ENCODE data around the gene ATP11B.

The ATP11B gene

DNA sequence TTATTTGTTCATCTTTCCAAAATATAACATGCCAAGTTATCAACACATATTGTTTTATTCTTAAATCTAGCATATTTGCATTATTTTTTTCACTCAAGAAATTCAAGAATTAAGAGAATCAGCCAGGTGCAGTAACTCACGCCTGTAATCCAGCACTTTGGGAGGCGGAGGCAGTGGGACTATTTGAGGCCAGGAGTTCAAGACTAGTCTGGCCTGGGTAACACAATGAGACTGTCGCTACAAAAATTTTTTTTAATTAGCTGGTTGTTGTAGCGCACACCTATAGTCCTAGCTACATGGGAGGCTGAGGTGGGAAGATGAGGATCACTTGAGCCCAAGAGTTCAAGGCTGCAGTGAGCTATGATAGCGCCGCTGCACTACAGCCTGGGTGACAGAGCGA lies 176.5 kb downstream of the ATP11B start:
- H3K27me3 ChIP-seq (ENCODE audit: insufficient read depth, low read depth, severe bottlenecking) = no peaks in the 10 kb centered on the region
- H3K4me3 ChIP-seq (ENCODE audit: low read depth, low read length) = no peak overlapping the region
- DNase-seq = no peak
- H3K9me3 ChIP-seq (ENCODE audit: severe bottlenecking) = no peaks in the 10 kb centered on the region
- no peaks in the 10 kb centered on the region for H3K36me3 ChIP-seq
- TF ChIP-seq CTCF (IDR thresholded peaks at IDR 0.05; ENCODE audit: low read depth, low read length) = no peak
- no peak overlapping the region for H3K27ac ChIP-seq

DNA sequence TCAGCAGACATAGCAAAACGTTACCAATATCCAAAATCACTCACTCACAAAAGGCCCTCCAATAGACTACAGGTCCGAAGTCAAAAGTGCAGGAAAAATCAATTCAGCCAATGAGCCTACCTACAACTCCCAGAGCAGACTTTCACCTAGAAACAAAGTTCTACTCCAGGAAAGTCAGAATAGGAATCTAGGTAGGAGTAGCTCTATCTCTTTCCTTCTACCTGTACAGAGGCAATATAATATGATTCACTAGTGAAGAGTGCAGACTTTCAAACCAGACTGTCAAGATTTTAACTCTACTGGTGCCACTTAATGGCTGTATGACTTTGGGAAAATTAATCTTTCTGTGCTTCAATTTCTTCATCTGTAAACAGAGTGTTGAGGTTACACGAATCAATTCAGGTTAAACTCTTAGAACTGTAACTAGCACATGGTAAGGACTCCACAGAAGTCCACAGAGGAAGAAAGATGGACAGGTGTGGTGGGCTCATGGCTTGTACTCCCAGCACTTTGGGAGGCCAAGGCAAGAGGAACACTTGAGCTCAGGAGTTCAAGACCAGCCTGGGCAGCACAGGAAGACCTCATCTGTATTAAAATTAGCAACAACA lies 177.6 kb downstream of the ATP11B start:
- Histone ChIP-seq H3K9me3 (ENCODE audit: severe bottlenecking) (no peaks in the 10 kb centered on the region), H3K4me3 (ENCODE audit: low read depth, low read length) (no peak overlapping the region), H3K27ac (no peak overlapping the region), H3K36me3 (no peaks in the 10 kb centered on the region), H3K27me3 (ENCODE audit: insufficient read depth, low read depth, severe bottlenecking) (no peaks in the 10 kb centered on the region)
- DNase-seq = no peak
- no peak for TF ChIP-seq CTCF (IDR thresholded peaks at IDR 0.05; ENCODE audit: low read depth, low read length)

Measured in WERI-Rb-1 (cell line).